COLO668 (cell line): ENCODE measurements around the gene RHBDD1.

Experiments
- DNase-seq: peaks from one replicate; lab custom pipeline; 2025; ENCODE audit not compliant: unreplicated experiment; lab: John Stamatoyannopoulos, UW

The RHBDD1 gene

GRCh38 chr2:226979004-226979403 is 143.2 kb downstream of the RHBDD1 start:
- no peak for DNase-seq

GRCh38 chr2:226981791-226982326 is 146.0 kb downstream of the RHBDD1 start:
- no peak for DNase-seq

GRCh38 chr2:226983895-226984749 is 148.3 kb downstream of the RHBDD1 start:
- DNase-seq: no peak

- peak; percentile 30 for DNase-seq
Observed at GRCh38 chr2:226984750-226985582, 149.1 kb downstream of the RHBDD1 start.

- DNase-seq: no peak
Observed at GRCh38 chr2:226985583-226985946, 149.7 kb downstream of the RHBDD1 start.

GRCh38 chr2:226991663-226992062 is 155.8 kb downstream of the RHBDD1 start:
- no peak for DNase-seq

GRCh38 chr2:226993171-226993570 is 157.3 kb downstream of the RHBDD1 start:
- no peak for DNase-seq

- DNase-seq: no peak
Observed at GRCh38 chr2:226994775-226995174, 158.9 kb downstream of the RHBDD1 start.

GRCh38 chr2:226995625-226996041 is 159.8 kb downstream of the RHBDD1 start:
- DNase-seq: peak; percentile 22

GRCh38 chr2:226999661-227000060 is 163.8 kb downstream of the RHBDD1 start:
- no peak for DNase-seq

- DNase-seq: no peak
Observed at GRCh38 chr2:227000123-227000522, 164.3 kb downstream of the RHBDD1 start.

- DNase-seq: no peak
Observed at GRCh38 chr2:227004482-227004881, 168.6 kb downstream of the RHBDD1 start.

GRCh38 chr2:227006189-227006897 is 170.5 kb downstream of the RHBDD1 start:
- DNase-seq: no peak

- no peak for DNase-seq
Observed at GRCh38 chr2:227007148-227007547, 171.3 kb downstream of the RHBDD1 start.

- no peak for DNase-seq
Observed at GRCh38 chr2:227007940-227008339, 172.1 kb downstream of the RHBDD1 start.

GRCh38 chr2:227010433-227010832 is 174.6 kb downstream of the RHBDD1 start:
- DNase-seq: no peak

GRCh38 chr2:227013330-227013729 is 177.5 kb downstream of the RHBDD1 start:
- no peak for DNase-seq

GRCh38 chr2:227013881-227014280 is 178.0 kb downstream of the RHBDD1 start:
- DNase-seq: no peak

- no peak for DNase-seq
Observed at GRCh38 chr2:227016894-227017293, 181.0 kb downstream of the RHBDD1 start.

- no peak for DNase-seq
Observed at GRCh38 chr2:227020416-227020815, 184.6 kb downstream of the RHBDD1 start.

GRCh38 chr2:227022608-227023007 is 186.8 kb downstream of the RHBDD1 start:
- no peak for DNase-seq
